ENCODE measurements around the gene FCRLB. TPM values are rescaled to one million over a fixed set of nuclear protein-coding genes. Genes with fewer than 3 reads are reported as not detected.
A peak's percentile ranks its signal among the peaks of the same experiment; 100 is the strongest.

FCRLB gene
- total and polyA plus RNA-seq, 2 of the 13 experiments (the other 11 are each of a cell fraction or from before 2014, with no cell fraction given): 0.08 to 0.11 TPM

DNA sequence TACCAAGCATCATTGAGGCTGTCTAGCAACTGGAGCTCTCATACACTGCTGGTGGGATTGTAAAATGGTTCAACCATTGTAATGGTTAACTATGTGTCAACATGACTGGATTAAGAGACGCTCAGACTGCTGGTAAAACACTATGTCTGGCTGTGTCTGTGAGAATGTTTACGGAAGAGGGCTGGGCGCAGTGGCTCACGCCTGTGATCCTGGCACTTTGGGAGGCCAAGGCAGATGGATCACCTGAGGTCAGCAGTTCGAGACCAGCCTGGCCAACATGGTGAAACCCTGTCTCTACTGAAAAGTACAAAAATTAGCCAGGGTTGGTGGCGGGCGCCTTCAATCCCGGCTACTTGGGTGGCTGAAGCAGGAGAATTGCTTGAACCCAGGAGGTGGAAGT is 19.1 kb upstream of the FCRLB start (continued):
- TF ChIP-seq SP1 (IDR thresholded peaks at IDR 0.05) (no peak), SP1 (CRISPR knock-in tag; IDR thresholded peaks at IDR 0.05) (no peak), ATM (IDR thresholded peaks at IDR 0.05; ENCODE audit: borderline replicate concordance) (no peak), MBNL3 (CRISPR knock-in tag; conservative IDR thresholded peaks at IDR 0.05) (no peak), ZKSCAN5 (CRISPR knock-in tag; IDR thresholded peaks at IDR 0.05) (no peak), GATAD2A (CRISPR knock-in tag; IDR thresholded peaks at IDR 0.05) (peak; percentile 78), MED13 (CRISPR knock-in tag; IDR thresholded peaks at IDR 0.05) (no peak), ZNF367 (CRISPR knock-in tag; IDR thresholded peaks at IDR 0.05; ENCODE audit: borderline replicate concordance) (no peak), ZNF850 (CRISPR knock-in tag; conservative IDR thresholded peaks at IDR 0.05) (no peak), KDM2A (CRISPR knock-in tag; IDR thresholded peaks at IDR 0.05; ENCODE audit: borderline replicate concordance, low read depth) (peak; percentile 65; the same call in 1 of the 2 replicates), SATB2 (CRISPR knock-in tag; IDR thresholded peaks at IDR 0.05) (no peak), ZNF660 (CRISPR knock-in tag; IDR thresholded peaks at IDR 0.05; ENCODE audit: borderline replicate concordance, low read depth) (no peak), ZBTB38 (CRISPR knock-in tag; IDR thresholded peaks at IDR 0.05) (no peak), ZNF225 (CRISPR knock-in tag; IDR thresholded peaks at IDR 0.05) (no peak), KLF9 (CRISPR knock-in tag; IDR thresholded peaks at IDR 0.05; ENCODE audit: low read depth) (no peak)
- TF ChIP-seq, protein P1, sequence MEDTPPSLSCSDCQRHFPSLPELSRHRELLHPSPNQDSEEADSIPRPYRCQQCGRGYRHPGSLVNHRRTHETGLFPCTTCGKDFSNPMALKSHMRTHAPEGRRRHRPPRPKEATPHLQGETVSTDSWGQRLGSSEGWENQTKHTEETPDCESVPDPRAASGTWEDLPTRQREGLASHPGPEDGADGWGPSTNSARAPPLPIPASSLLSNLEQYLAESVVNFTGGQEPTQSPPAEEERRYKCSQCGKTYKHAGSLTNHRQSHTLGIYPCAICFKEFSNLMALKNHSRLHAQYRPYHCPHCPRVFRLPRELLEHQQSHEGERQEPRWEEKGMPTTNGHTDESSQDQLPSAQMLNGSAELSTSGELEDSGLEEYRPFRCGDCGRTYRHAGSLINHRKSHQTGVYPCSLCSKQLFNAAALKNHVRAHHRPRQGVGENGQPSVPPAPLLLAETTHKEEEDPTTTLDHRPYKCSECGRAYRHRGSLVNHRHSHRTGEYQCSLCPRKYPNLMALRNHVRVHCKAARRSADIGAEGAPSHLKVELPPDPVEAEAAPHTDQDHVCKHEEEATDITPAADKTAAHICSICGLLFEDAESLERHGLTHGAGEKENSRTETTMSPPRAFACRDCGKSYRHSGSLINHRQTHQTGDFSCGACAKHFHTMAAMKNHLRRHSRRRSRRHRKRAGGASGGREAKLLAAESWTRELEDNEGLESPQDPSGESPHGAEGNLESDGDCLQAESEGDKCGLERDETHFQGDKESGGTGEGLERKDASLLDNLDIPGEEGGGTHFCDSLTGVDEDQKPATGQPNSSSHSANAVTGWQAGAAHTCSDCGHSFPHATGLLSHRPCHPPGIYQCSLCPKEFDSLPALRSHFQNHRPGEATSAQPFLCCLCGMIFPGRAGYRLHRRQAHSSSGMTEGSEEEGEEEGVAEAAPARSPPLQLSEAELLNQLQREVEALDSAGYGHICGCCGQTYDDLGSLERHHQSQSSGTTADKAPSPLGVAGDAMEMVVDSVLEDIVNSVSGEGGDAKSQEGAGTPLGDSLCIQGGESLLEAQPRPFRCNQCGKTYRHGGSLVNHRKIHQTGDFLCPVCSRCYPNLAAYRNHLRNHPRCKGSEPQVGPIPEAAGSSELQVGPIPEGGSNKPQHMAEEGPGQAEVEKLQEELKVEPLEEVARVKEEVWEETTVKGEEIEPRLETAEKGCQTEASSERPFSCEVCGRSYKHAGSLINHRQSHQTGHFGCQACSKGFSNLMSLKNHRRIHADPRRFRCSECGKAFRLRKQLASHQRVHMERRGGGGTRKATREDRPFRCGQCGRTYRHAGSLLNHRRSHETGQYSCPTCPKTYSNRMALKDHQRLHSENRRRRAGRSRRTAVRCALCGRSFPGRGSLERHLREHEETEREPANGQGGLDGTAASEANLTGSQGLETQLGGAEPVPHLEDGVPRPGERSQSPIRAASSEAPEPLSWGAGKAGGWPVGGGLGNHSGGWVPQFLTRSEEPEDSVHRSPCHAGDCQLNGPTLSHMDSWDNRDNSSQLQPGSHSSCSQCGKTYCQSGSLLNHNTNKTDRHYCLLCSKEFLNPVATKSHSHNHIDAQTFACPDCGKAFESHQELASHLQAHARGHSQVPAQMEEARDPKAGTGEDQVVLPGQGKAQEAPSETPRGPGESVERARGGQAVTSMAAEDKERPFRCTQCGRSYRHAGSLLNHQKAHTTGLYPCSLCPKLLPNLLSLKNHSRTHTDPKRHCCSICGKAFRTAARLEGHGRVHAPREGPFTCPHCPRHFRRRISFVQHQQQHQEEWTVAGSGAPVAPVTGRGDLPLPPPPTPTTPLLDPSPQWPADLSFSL (CRISPR knock-in tag; IDR thresholded peaks at IDR 0.05): no peak
- TF ChIP-seq, protein P2, sequence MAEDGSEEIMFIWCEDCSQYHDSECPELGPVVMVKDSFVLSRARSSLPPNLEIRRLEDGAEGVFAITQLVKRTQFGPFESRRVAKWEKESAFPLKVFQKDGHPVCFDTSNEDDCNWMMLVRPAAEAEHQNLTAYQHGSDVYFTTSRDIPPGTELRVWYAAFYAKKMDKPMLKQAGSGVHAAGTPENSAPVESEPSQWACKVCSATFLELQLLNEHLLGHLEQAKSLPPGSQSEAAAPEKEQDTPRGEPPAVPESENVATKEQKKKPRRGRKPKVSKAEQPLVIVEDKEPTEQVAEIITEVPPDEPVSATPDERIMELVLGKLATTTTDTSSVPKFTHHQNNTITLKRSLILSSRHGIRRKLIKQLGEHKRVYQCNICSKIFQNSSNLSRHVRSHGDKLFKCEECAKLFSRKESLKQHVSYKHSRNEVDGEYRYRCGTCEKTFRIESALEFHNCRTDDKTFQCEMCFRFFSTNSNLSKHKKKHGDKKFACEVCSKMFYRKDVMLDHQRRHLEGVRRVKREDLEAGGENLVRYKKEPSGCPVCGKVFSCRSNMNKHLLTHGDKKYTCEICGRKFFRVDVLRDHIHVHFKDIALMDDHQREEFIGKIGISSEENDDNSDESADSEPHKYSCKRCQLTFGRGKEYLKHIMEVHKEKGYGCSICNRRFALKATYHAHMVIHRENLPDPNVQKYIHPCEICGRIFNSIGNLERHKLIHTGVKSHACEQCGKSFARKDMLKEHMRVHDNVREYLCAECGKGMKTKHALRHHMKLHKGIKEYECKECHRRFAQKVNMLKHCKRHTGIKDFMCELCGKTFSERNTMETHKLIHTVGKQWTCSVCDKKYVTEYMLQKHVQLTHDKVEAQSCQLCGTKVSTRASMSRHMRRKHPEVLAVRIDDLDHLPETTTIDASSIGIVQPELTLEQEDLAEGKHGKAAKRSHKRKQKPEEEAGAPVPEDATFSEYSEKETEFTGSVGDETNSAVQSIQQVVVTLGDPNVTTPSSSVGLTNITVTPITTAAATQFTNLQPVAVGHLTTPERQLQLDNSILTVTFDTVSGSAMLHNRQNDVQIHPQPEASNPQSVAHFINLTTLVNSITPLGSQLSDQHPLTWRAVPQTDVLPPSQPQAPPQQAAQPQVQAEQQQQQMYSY (CRISPR knock-in tag; IDR thresholded peaks at IDR 0.05): no peak
- TF ChIP-seq, protein P3, sequence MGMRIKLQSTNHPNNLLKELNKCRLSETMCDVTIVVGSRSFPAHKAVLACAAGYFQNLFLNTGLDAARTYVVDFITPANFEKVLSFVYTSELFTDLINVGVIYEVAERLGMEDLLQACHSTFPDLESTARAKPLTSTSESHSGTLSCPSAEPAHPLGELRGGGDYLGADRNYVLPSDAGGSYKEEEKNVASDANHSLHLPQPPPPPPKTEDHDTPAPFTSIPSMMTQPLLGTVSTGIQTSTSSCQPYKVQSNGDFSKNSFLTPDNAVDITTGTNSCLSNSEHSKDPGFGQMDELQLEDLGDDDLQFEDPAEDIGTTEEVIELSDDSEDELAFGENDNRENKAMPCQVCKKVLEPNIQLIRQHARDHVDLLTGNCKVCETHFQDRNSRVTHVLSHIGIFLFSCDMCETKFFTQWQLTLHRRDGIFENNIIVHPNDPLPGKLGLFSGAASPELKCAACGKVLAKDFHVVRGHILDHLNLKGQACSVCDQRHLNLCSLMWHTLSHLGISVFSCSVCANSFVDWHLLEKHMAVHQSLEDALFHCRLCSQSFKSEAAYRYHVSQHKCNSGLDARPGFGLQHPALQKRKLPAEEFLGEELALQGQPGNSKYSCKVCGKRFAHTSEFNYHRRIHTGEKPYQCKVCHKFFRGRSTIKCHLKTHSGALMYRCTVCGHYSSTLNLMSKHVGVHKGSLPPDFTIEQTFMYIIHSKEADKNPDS (CRISPR knock-in tag; IDR thresholded peaks at IDR 0.05): no peak

Measured in HepG2 (cell line).